Thyroid gland (tissue), 4 donors: ENCODE data around the gene CLEC2D. TPM values are rescaled to one million over a fixed set of nuclear protein-coding genes. Genes with fewer than 3 reads are reported as not detected.

Source experiments
- DNase-seq, 2 donors: peaks; one replicate each; pipeline ENCODE4 v3.0.0-alpha.2; 2019
- H3K27ac ChIP-seq, 3 donors: fragments of 200-600 bp; sonication (generic); 1 replicate in 2 of 3; 2 replicates in 1 of 3; pipeline ENCODE4 v1.5.1; 2016 to 2019; ENCODE audit warnings: mild to moderate bottlenecking in 1 of 3, moderate library complexity in 1 of 3
- H3K27me3 ChIP-seq: fragments of 200-600 bp; sonication (generic); one replicate; pipeline ENCODE4 v1.5.1; 2019
- H3K36me3 ChIP-seq, 2 donors: fragments of 200-600 bp; sonication (generic); one replicate each; pipeline ENCODE4 v1.5.1; 2016 to 2019
- H3K4me1 ChIP-seq, 2 donors: fragments of 200-600 bp; sonication (generic); one replicate each; pipeline ENCODE4 v1.5.1; 2017 to 2019
- H3K4me3 ChIP-seq, 3 donors: fragments of 200-600 bp; sonication (generic); replicated peaks in 1 of 3; 1 replicate in 2 of 3; 2 replicates in 1 of 3; pipeline ENCODE4 v1.5.1; 2016; ENCODE audit warnings: mild to moderate bottlenecking in 1 of 3
- H3K9me3 ChIP-seq: fragments of 200-600 bp; sonication (generic); one replicate; pipeline ENCODE4 v1.5.1; 2017
- CTCF ChIP-seq, 6 experiments: fragments of 200-600 bp in 3 of 6; fragments of 450-650 bp in 3 of 6; sonication (generic) in 3 of 6; IDR thresholded peaks; one replicate each; pipeline ENCODE4 v1.5.1; 2016 to 2019; ENCODE audit warnings: antibody characterized with exemption in 6 of 6, mild to moderate bottlenecking in 2 of 6, inconsistent platforms in 1 of 6, moderate library complexity in 1 of 6
- POLR2A ChIP-seq, 2 donors: fragments of 450-650 bp; IDR thresholded peaks; one replicate each; pipeline ENCODE4 v1.6.1; 2017; ENCODE audit warnings: antibody characterized with exemption in 2 of 2, mild to moderate bottlenecking in 2 of 2, moderate library complexity in 1 of 2
- WGBS, 2 donors: methylation state at CpG; one replicate each; pipeline ENCODE4 v1.1.5; 2017; 5-methylcytosine and 5-hydroxymethylcytosine counted together
- intact Hi-C: fragments of 100-400 bp; cut with DNase I; formaldehyde crosslinking; loops from one replicate; pipeline ENCODE4 v1.15.1; 2023
- total RNA-seq, 4 donors: library from RNA; depleted of rRNA; stranded (reverse); fragments of >200 nt; gene quantifications; one replicate each; pipeline ENCODE4 v1.2.3, GENCODE V29; 2016

CLEC2D gene
- total RNA-seq, 4 donors from 2014 or later = 4.9 to 11.3 (median 9.8) TPM

- H3K27ac ChIP-seq = no peak overlapping the region
- H3K27me3 ChIP-seq = no peaks in the 10 kb centered on the region
- no peaks in the 10 kb centered on the region for H3K4me1 ChIP-seq
- H3K4me3 ChIP-seq = no peak overlapping the region
- no peaks in the 10 kb centered on the region for H3K9me3 ChIP-seq
- no peak for TF ChIP-seq CTCF (IDR thresholded peaks at IDR 0.05)
- TF ChIP-seq POLR2A (IDR thresholded peaks at IDR 0.05) = no peak
- peaks cover 0 to 4% of the 10 kb centered on the region in 2 donors for H3K36me3 ChIP-seq
- 88 to 90% methylated on average over 2 of the region's 2 CpGs for WGBS, 2 donors
- no peak for DNase-seq
- intact Hi-C loops = no loop called here
These were observed 29.2 kb downstream of the CLEC2D start for GRCh38 chr12:9698681-9699080.

- 75 to 76% methylated on average over 1 of the region's 1 CpG for WGBS, 2 donors
These were observed 29.9 kb downstream of the CLEC2D start for GRCh38 chr12:9699269-9699897.

GRCh38 chr12:9699898-9700605 is 30.5 kb downstream of the CLEC2D start:
- Histone ChIP-seq H3K36me3 (no peaks in the 10 kb centered on the region), H3K27ac (no peak overlapping the region), H3K4me3 (no peak overlapping the region), H3K9me3 (no peaks in the 10 kb centered on the region), H3K4me1 (no peaks in the 10 kb centered on the region), H3K27me3 (no peaks in the 10 kb centered on the region)
- no peak for DNase-seq
- TF ChIP-seq POLR2A (IDR thresholded peaks at IDR 0.05) (no peak), CTCF (IDR thresholded peaks at IDR 0.05) (no peak)
- intact Hi-C loops = no loop called here
- 66 to 74% methylated on average over 2 of the region's 2 CpGs for WGBS, 2 donors

More at GRCh38 chr12:9699269-9699897, 29.9 kb downstream of the CLEC2D start:
- H3K4me1 ChIP-seq = no peaks in the 10 kb centered on the region
- DNase-seq = no peak
- H3K27ac ChIP-seq = no peak overlapping the region
- intact Hi-C loops = no loop called here
- peaks cover 0 to 3% of the 10 kb centered on the region in 2 donors for H3K36me3 ChIP-seq
- H3K27me3 ChIP-seq = no peaks in the 10 kb centered on the region
- TF ChIP-seq CTCF (IDR thresholded peaks at IDR 0.05) (no peak), POLR2A (IDR thresholded peaks at IDR 0.05) (no peak)
- no peaks in the 10 kb centered on the region for H3K9me3 ChIP-seq
- H3K4me3 ChIP-seq = no peak overlapping the region

GRCh38 chr12:9700606-9700956 is 31.1 kb downstream of the CLEC2D start:
- WGBS, 2 donors = 83 to 86% methylated on average over 2 of the region's 2 CpGs
- H3K4me1 ChIP-seq = no peaks in the 10 kb centered on the region
- H3K9me3 ChIP-seq = no peaks in the 10 kb centered on the region
- DNase-seq = no peak
- no peak overlapping the region for H3K4me3 ChIP-seq
- H3K36me3 ChIP-seq = no peaks in the 10 kb centered on the region
- H3K27ac ChIP-seq = no peak overlapping the region
- no peaks in the 10 kb centered on the region for H3K27me3 ChIP-seq
- no peak for TF ChIP-seq CTCF (IDR thresholded peaks at IDR 0.05)
- no peak for TF ChIP-seq POLR2A (IDR thresholded peaks at IDR 0.05)
- intact Hi-C loops = no loop called here
